A204.1 (cell line): ENCODE measurements around the gene ACSL1.

Source experiments
- FAIRE-seq: peaks from 2 replicates; lab custom pipeline; 2012; peaks lifted over from hg19 to GRCh38; lab: Jason Lieb, UNC

ACSL1 gene

DNA sequence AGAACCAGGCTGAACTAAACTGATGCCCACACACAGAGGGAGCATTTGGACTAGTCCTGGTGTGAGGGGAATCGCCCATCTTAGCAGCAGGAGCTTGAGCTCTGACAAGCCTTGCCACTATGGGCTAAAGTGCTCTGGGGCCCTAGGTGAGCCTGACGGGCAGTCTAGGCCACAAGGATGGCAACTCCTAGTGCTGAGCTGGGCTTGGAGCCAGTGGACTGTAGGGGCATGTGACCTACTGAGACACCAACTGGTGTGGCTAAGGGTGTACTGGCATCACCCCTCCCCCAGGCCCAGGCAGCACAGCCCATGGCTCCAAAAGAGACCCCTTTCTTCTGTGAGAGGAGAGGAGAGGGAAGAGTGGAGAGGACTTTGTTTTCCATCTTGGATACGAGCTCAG lies 106.4 kb downstream of the ACSL1 start:
- FAIRE-seq, result no peak

- no peak for FAIRE-seq
Measured at GRCh38 chr4:184715526-184715925, 110.2 kb downstream of the ACSL1 start.

DNA sequence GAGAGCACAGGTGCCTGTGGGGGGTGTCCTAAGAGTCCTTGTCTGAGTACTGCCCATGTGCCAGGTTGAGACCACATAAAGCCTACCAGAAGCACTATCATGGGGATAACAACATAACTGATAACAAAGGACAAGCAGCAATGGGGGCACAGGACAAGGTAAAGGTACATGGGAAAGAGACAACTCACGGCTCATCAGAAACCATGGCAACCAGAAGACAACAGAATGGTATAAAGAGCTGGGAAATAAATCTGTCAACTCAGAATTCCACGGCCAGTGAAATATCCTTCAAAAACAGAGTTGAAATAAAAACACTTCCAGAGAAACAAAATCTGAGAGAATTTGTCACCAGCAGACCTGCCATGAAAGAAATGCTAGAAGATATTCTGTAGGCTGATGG lies 111.9 kb downstream of the ACSL1 start:
- no peak for FAIRE-seq

GRCh38 chr4:184712322-184712721 lies 113.4 kb downstream of the ACSL1 start:
- FAIRE-seq, result no peak

DNA sequence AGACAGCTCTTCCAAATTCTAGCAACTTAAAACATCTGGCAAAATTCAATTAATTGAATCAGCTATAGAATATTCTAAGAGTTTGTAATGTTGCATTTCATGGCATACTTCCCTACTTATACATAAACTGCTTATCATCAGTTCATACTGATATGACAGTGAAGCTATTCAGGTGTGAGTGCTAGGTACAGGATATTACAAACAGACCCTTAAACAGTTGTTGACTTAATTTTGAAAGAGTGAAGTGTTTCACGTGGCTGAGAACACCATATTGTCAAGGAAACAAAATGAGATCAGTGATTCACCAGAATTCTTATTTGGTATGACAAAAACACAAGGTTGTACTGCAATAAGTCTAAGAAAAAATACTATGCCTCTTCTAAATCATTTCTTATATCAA lies 119.3 kb downstream of the ACSL1 start:
- FAIRE-seq, result no peak

DNA sequence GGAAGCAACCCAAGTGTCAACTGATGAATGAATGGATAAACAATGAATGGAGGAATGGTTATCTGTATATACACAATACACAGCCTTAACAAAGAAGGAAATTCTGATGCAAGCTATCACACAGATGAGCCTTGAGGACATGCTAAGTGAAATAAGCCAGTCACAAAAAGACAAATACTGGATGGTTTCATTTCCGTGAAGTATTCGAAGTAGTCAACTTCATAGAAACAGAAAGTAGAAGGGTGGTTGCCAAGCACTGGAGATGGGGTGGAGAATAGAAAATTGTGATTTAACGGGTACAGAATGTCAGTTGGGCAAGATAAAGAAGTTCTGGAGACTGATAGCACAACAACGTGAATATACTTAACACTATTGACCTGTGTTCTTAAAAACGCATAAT lies 120.1 kb downstream of the ACSL1 start:
- FAIRE-seq, result no peak
